Fibroblast of the aortic adventitia (primary cell): ENCODE results near the gene NACC2. TPM values are rescaled to one million over a fixed set of nuclear protein-coding genes. Genes with fewer than 3 reads are reported as not detected.

Source experiments
- DNase-seq: peaks from one replicate; pipeline ENCODE4 v3.0.0-alpha.2; 2010; ENCODE audit warnings: low read depth
- H3K4me3 ChIP-seq: 2 replicates; pipeline ENCODE4 v1.5.1; 2011; ENCODE audit warnings: low read depth, mild to moderate bottlenecking, control low read depth, low read length, moderate library complexity
- CTCF ChIP-seq: IDR thresholded peaks from 2 replicates; pipeline ENCODE4 v1.5.1; 2011; ENCODE audit warnings: mild to moderate bottlenecking, low read length, control low read depth, inconsistent platforms; ENCODE audit not compliant: insufficient read depth
- total RNA-seq: library from RNA; depleted of rRNA; stranded (reverse); fragments of >200 nt; gene quantifications from 2 replicates; pipeline ENCODE4 v1.2.3, GENCODE V29; 2012; ENCODE audit warnings: low replicate concordance

Gene NACC2
- total RNA-seq, 1 donor = 17.4 TPM

- no peak for DNase-seq
- TF ChIP-seq CTCF = no peak
- H3K4me3 ChIP-seq = no peak overlapping the region
Measured at GRCh38 chr9:135973277-135974219, 121.5 kb downstream of the NACC2 start.

DNA sequence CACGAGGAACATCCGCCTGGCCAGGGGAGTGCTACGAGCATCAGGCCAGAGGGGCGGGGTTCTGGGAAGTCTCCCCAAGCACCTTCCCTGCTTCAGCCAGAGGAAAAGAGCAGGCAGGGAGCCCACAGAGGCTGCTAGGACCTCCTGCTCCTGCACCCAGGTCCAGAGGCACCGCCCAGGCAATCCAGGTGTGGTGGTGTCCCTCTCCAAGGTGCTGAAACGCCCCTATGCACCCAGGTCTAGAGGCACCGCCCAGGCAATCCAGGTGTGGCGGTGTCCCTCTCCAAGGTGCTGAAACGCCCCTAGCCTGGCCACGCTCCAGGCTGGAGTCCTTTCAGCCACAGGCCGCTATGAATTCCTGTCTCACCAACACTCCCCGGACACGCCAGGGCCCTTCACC is 123.2 kb downstream of the NACC2 start:
- no peak for DNase-seq
- TF ChIP-seq CTCF = no peak
- H3K4me3 ChIP-seq = no peak overlapping the region

- DNase-seq = no peak
Measured at GRCh38 chr9:135971111-135971766, 123.8 kb downstream of the NACC2 start.

GRCh38 chr9:135970128-135970815 is 124.8 kb downstream of the NACC2 start:
- DNase-seq = no peak
- TF ChIP-seq CTCF = no peak
- no peak overlapping the region for H3K4me3 ChIP-seq

More at GRCh38 chr9:135971111-135971766, 123.8 kb downstream of the NACC2 start:
- H3K4me3 ChIP-seq = no peak overlapping the region
- no peak for TF ChIP-seq CTCF

- peak; percentile 28 for DNase-seq
- no peak overlapping the region for H3K4me3 ChIP-seq
- no peak for TF ChIP-seq CTCF
Measured at GRCh38 chr9:135969064-135969683, 125.9 kb downstream of the NACC2 start.

DNA sequence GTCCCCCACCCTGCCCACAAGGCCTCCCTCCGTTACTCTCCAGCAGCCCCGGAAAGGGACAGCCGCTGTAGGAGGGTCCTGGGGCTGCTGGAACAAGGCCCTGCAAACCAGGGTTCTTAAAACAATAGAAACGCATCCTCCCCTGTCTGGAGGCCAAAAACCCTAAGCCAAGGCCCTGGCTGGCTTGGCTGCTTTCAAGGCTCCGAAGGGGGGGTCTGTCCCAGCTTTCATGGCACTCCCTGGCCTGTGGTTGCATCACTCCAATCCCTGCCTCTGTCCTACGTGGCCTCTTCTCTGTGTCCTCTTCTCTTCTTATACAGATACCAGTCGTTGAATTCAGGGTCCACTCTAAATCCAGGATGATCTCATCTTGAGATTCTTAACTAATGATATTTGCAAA is 126.5 kb downstream of the NACC2 start:
- peak; percentile 38 for DNase-seq

More for the DNA sequence above, 126.5 kb downstream of the NACC2 start:
- TF ChIP-seq CTCF = no peak
- H3K4me3 ChIP-seq = no peak overlapping the region
